H1 (cell line): ENCODE results near the gene TAS2R1. TPM values are rescaled to one million over a fixed set of nuclear protein-coding genes. Genes with fewer than 3 reads are reported as not detected.

Experiments used
- CTCF ChIA-PET: fragments of 300-600 bp; sonication (Branson Sonifier 250); formaldehyde crosslinking; loops from one replicate; lab custom pipeline; 2021; ENCODE audit not compliant: partially characterized antibody; lab: Charles Lee
- POLR2A ChIA-PET: fragments of 300-600 bp; sonication (Branson Sonifier 250); formaldehyde crosslinking; loops from one replicate; lab custom pipeline; 2021; ENCODE audit warnings: inconsistent platforms; ENCODE audit not compliant: partially characterized antibody; lab: Charles Lee
- DNase-seq, 2 experiments: peaks; one replicate each; pipeline versions ENCODE4 v3.0.0 to v3.0.0-alpha.2; 2010 to 2022; ENCODE audit warnings: low spot score in 2 of 2, low read depth in 1 of 2, mixed read lengths in 1 of 2
- FAIRE-seq: peaks from 2 replicates; lab custom pipeline; 2011; peaks lifted over from hg19 to GRCh38; lab: Jason Lieb, UNC
- H2AFZ ChIP-seq: 2 replicates; pipeline ENCODE4 v1.8.1; 2012; ENCODE audit warnings: low read length, inconsistent platforms
- H2AK5ac ChIP-seq: 2 replicates; pipeline ENCODE4 v1.6.1; 2013; ENCODE audit warnings: low read depth, low read length
- H2BK120ac ChIP-seq: replicated peaks from 2 replicates; pipeline ENCODE3; 2013; ENCODE audit warnings: low read depth, low read length, inconsistent platforms
- H2BK12ac ChIP-seq: 2 replicates; pipeline ENCODE4 v1.6.1; 2013; ENCODE audit warnings: low read depth, low read length
- H2BK15ac ChIP-seq: 2 replicates; pipeline ENCODE4 v1.6.1; 2013; ENCODE audit warnings: low read length
- H2BK20ac ChIP-seq: 2 replicates; pipeline ENCODE4 v1.6.1; 2013; ENCODE audit warnings: low read length
- H2BK5ac ChIP-seq: 2 replicates; pipeline ENCODE4 v1.6.1; 2013; ENCODE audit warnings: low read depth, low read length
- H3K14ac ChIP-seq: 2 replicates; pipeline ENCODE4 v1.6.1; 2013; ENCODE audit warnings: inconsistent platforms; ENCODE audit not compliant: insufficient read length
- H3K18ac ChIP-seq: 2 replicates; pipeline ENCODE4 v1.6.1; 2013; ENCODE audit warnings: low read length; ENCODE audit errors: extremely low read depth
- H3K23ac ChIP-seq: 2 replicates; pipeline ENCODE4 v1.6.1; 2013; ENCODE audit warnings: inconsistent platforms; ENCODE audit not compliant: insufficient read length
- H3K23me2 ChIP-seq: 2 replicates; pipeline ENCODE4 v1.6.1; 2013; ENCODE audit warnings: low read depth, low read length
- H3K27ac ChIP-seq: 2 replicates; pipeline ENCODE4 v1.6.1; 2011; ENCODE audit warnings: low read depth, low read length, inconsistent platforms
- H3K27me3 ChIP-seq, 4 experiments: replicated peaks in 1 of 4; 1 replicate in 1 of 4; 2 replicates in 3 of 4; pipeline versions ENCODE4 v1.6.1 to v1.8.1; 2011 to 2013; ENCODE audit warnings: low read length in 3 of 4, mild to moderate bottlenecking in 3 of 4, inconsistent platforms in 2 of 4, mixed read lengths in 2 of 4, moderate library complexity in 1 of 4; ENCODE audit not compliant: control insufficient read depth in 3 of 4, insufficient read depth in 3 of 4; ENCODE audit errors: extremely low read depth in 1 of 4
- H3K36me3 ChIP-seq, 4 experiments: 2 replicates each; pipeline versions ENCODE4 v1.6.1 to v1.8.1; 2011 to 2013; ENCODE audit warnings: mild to moderate bottlenecking in 4 of 4, low read length in 3 of 4, moderate library complexity in 2 of 4, control low read depth in 1 of 4, inconsistent platforms in 1 of 4; ENCODE audit not compliant: insufficient read depth in 4 of 4, control insufficient read depth in 2 of 4
- H3K4ac ChIP-seq: replicated peaks from 2 replicates; pipeline ENCODE3; 2013; ENCODE audit warnings: low read length, low read depth, mixed read lengths, inconsistent platforms; ENCODE audit not compliant: insufficient read length
- H3K4me1 ChIP-seq, 4 experiments: replicated peaks in 1 of 4; 1 replicate in 1 of 4; 2 replicates in 3 of 4; pipeline versions ENCODE4 v1.6.1 to v1.8.1; 2011 to 2013; ENCODE audit warnings: low read length in 3 of 4, inconsistent platforms in 2 of 4, mixed read lengths in 1 of 4; ENCODE audit not compliant: insufficient read depth in 4 of 4, control insufficient read depth in 3 of 4
- H3K4me2 ChIP-seq, 2 experiments: 2 replicates each; pipeline versions ENCODE4 v1.6.1 to v1.8.1; 2011 to 2013; ENCODE audit warnings: low read depth in 2 of 2, low read length in 2 of 2, control low read depth in 1 of 2, inconsistent platforms in 1 of 2, mild to moderate bottlenecking in 1 of 2; ENCODE audit not compliant: insufficient read depth in 1 of 2
- H3K4me3 ChIP-seq, 4 experiments: fragments of 200-600, 300-600 bp in 1 of 4; sonication (generic), shearing (Covaris generic), sonication (Bioruptor Twin) in 1 of 4; 2 replicates each; pipeline versions ENCODE4 v1.5.1 to v1.8.1; 2011 to 2016; ENCODE audit warnings: low read length in 4 of 4, low read depth in 3 of 4, control low read depth in 2 of 4, inconsistent platforms in 2 of 4, mild to moderate bottlenecking in 2 of 4, mixed read lengths in 1 of 4, moderate library complexity in 1 of 4; ENCODE audit not compliant: insufficient read depth in 2 of 4; ENCODE audit errors: extremely low read depth in 1 of 4
- H3K56ac ChIP-seq: replicated peaks from 2 replicates; pipeline ENCODE3; 2013; ENCODE audit warnings: low read depth, mild to moderate bottlenecking, mixed read lengths, low read length, inconsistent platforms; ENCODE audit not compliant: insufficient read length
- H3K79me1 ChIP-seq: 2 replicates; pipeline ENCODE4 v1.6.1; 2013; ENCODE audit warnings: low read depth, low read length, control low read depth
- H3K79me2 ChIP-seq, 2 experiments: 2 replicates each; pipeline versions ENCODE4 v1.6.1 to v1.8.1; 2012 to 2013; ENCODE audit warnings: low read length in 2 of 2, mild to moderate bottlenecking in 2 of 2, inconsistent platforms in 1 of 2; ENCODE audit not compliant: insufficient read depth in 2 of 2, control insufficient read depth in 1 of 2
- H3K9ac ChIP-seq, 4 experiments: replicated peaks in 1 of 4; 1 replicate in 1 of 4; 2 replicates in 3 of 4; pipeline versions ENCODE4 v1.6.1 to v1.8.1; 2011 to 2013; ENCODE audit warnings: low read depth in 3 of 4, low read length in 3 of 4, control low read depth in 2 of 4, mild to moderate bottlenecking in 2 of 4, moderate library complexity in 2 of 4, inconsistent platforms in 1 of 4; ENCODE audit errors: extremely low read depth in 1 of 4
- H3K9me3 ChIP-seq, 2 experiments: 2 replicates each; pipeline versions ENCODE4 v1.6.1 to v1.8.1; 2012 to 2013; ENCODE audit warnings: mild to moderate bottlenecking in 2 of 2, moderate library complexity in 2 of 2, control low read depth in 1 of 2, inconsistent platforms in 1 of 2, low read depth in 1 of 2, low read length in 1 of 2, mixed read lengths in 1 of 2; ENCODE audit not compliant: insufficient read depth in 2 of 2
- H4K20me1 ChIP-seq, 2 experiments: replicated peaks in 1 of 2; 2 replicates each; pipeline versions ENCODE3 to v1.8.1; 2011 to 2013; ENCODE audit warnings: inconsistent platforms in 2 of 2, low read length in 2 of 2, mild to moderate bottlenecking in 1 of 2; ENCODE audit not compliant: insufficient read depth in 2 of 2, control insufficient read depth in 1 of 2
- H4K5ac ChIP-seq: 2 replicates; pipeline ENCODE4 v1.6.1; 2013; ENCODE audit warnings: low read length, low read depth, mixed read lengths, inconsistent platforms; ENCODE audit not compliant: insufficient read length
- H4K8ac ChIP-seq: 2 replicates; pipeline ENCODE4 v1.8.0; 2013; ENCODE audit warnings: mild to moderate bottlenecking, moderate library complexity, low read length, inconsistent platforms; ENCODE audit not compliant: insufficient read depth; ENCODE audit errors: extremely low read depth
- H4K91ac ChIP-seq: replicated peaks from 2 replicates; pipeline ENCODE3; 2013; ENCODE audit warnings: low read length, mixed read lengths, inconsistent platforms; ENCODE audit not compliant: insufficient read length
- ATF3 ChIP-seq: IDR thresholded peaks from 2 replicates; pipeline ENCODE4 v1.6.1; 2011; ENCODE audit warnings: low read depth, mild to moderate bottlenecking, low read length; ENCODE audit not compliant: insufficient read depth
- CHD1 ChIP-seq: IDR thresholded peaks from 2 replicates; pipeline ENCODE4 v1.6.1; 2012; ENCODE audit warnings: low read depth, low read length, improper control_type of control experiment
- KDM1A ChIP-seq: fragments of 200-600, 300-600 bp; sonication (generic); IDR thresholded peaks from 2 replicates; pipeline ENCODE4 v1.7.1; 2016; ENCODE audit warnings: mild to moderate bottlenecking, low read length, borderline replicate concordance
- MAFK ChIP-seq: IDR thresholded peaks from 2 replicates; pipeline ENCODE4 v1.6.1; 2012; ENCODE audit warnings: low read depth, mild to moderate bottlenecking, improper control_type of control experiment, low read length
- RAD21 ChIP-seq, 2 experiments: IDR thresholded peaks in 1 of 2; conservative IDR thresholded peaks in 1 of 2; 2 replicates each; pipeline ENCODE4 v1.6.1; 2011; ENCODE audit warnings: low read depth in 2 of 2, low read length in 2 of 2, improper control_type of control experiment in 1 of 2, inconsistent platforms in 1 of 2, mild to moderate bottlenecking in 1 of 2, moderate library complexity in 1 of 2
- SP2 ChIP-seq: IDR thresholded peaks from 2 replicates; pipeline ENCODE4 v1.6.1; 2012; ENCODE audit warnings: mild to moderate bottlenecking, low read length, inconsistent platforms
- SP4 ChIP-seq: IDR thresholded peaks from 2 replicates; pipeline ENCODE4 v1.6.1; 2012; ENCODE audit warnings: low read length, inconsistent platforms
- WGBS, 2 experiments: shearing (Covaris generic) in 1 of 2; methylation state at CpG; one replicate each; pipeline versions ENCODE4 v1.1.6 to v1.1.7; 2013 to 2015; ENCODE audit warnings: low lambda C conversion rate in 2 of 2, mixed read lengths in 2 of 2, inconsistent platforms in 1 of 2, low coverage in 1 of 2, missing lambda C conversion rate in 1 of 2; ENCODE audit not compliant: insufficient replicate concordance in 2 of 2, insufficient coverage in 1 of 2, insufficient read length in 1 of 2; ENCODE audit errors: extremely low coverage in 1 of 2, missing lambda C conversion rate in 1 of 2; 5-methylcytosine and 5-hydroxymethylcytosine counted together
- polyA plus RNA-seq, 7 experiments: library from polyadenylated mRNA; depleted of rRNA in 3 of 7; stranded (reverse) in 5 of 7; unstranded in 2 of 7; fragments of >200 nt in 5 of 7; fragments of 200-250 nt in 2 of 7; gene quantifications; 1 replicate in 5 of 7; 2 replicates in 1 of 7; 4 replicates in 1 of 7; pipeline versions ENCODE4 v1.2.1 to v1.2.3, GENCODE V29; 2011 to 2013; ENCODE audit warnings: missing spikeins in 2 of 7, mixed read lengths in 2 of 7
- total RNA-seq: library from RNA; stranded (reverse); fragmentation: NEBNext Ultra II Directional; extraction: Animal tissue kit (Norgen Biotek cat#: 25700); gene quantifications from 2 replicates; pipeline ENCODE4 v1.2.1, GENCODE V29; 2021

TAS2R1 gene
- total and polyA plus RNA-seq, 2 of the 8 experiments (the other 6 are each of a cell fraction or from before 2014, with no cell fraction given) = not detected

GRCh38 chr5:9652295-9652694 is 22.1 kb upstream of the TAS2R1 start:
- DNase-seq = no peak
- H4K8ac ChIP-seq = no peak overlapping the region
- H2AK5ac ChIP-seq = no peak overlapping the region
- no peak overlapping the region for H2BK12ac ChIP-seq
- no peak overlapping the region for H2AFZ ChIP-seq
- no peaks in the 10 kb centered on the region for H3K27me3 ChIP-seq
- no peak overlapping the region for H3K9ac ChIP-seq
- H3K23me2 ChIP-seq = no peaks in the 10 kb centered on the region
- no peak overlapping the region for H3K56ac ChIP-seq
- no peak overlapping the region for H3K27ac ChIP-seq
- H3K18ac ChIP-seq = no peak overlapping the region
- no peak overlapping the region for H3K14ac ChIP-seq
- no peak for FAIRE-seq
- no peaks in the 10 kb centered on the region for H3K4me1 ChIP-seq
- ChIA-PET CTCF (interaction anchor here (1.2 to 2.3 kb wide), 3 partner anchors 8 to 167 kb away, joined by 3 to 6 read pairs (median 3); no protein-coding TSS in a partner anchor), POLR2A (no interaction called here)
- no peak overlapping the region for H3K4me2 ChIP-seq
- no peaks in the 10 kb centered on the region for H3K79me2 ChIP-seq
- H3K23ac ChIP-seq = no peak overlapping the region
- no peaks in the 10 kb centered on the region for H3K79me1 ChIP-seq
- no peak overlapping the region for H2BK120ac ChIP-seq
- no peaks in the 10 kb centered on the region for H3K36me3 ChIP-seq
- 98% methylated on average over 3 of the region's 3 CpGs; no CpG with 5 or more reads in 1 of the 2 experiments for WGBS, 2 experiments
- H3K4ac ChIP-seq = no peak overlapping the region
- no peak overlapping the region for H2BK15ac ChIP-seq
- no peak overlapping the region for H3K4me3 ChIP-seq
- no peak overlapping the region for H4K91ac ChIP-seq
- H4K20me1 ChIP-seq = no peaks in the 10 kb centered on the region
- no peak overlapping the region for H2BK5ac ChIP-seq
- H2BK20ac ChIP-seq = no peak overlapping the region
- H3K9me3 ChIP-seq = no peaks in the 10 kb centered on the region
- H4K5ac ChIP-seq = no peak overlapping the region
- TF ChIP-seq SP2 (no peak), MAFK (no peak), CHD1 (no peak), SP4 (no peak), KDM1A (no peak), ATF3 (no peak), RAD21 (IDR thresholded peaks at IDR 0.05 in 1 of 2, conservative IDR thresholded peaks at IDR 0.05 in 1 of 2; ENCODE audit: low read depth in 2 of 2, low read length in 2 of 2) (no peak)
